Ishikawa (cell line): ENCODE data around the gene ADGRG3.

Source experiments
- EGR1 ChIP-seq: IDR thresholded peaks from 2 replicates; pipeline ENCODE4 v1.6.1; 2012
- EP300 ChIP-seq: IDR thresholded peaks from 2 replicates; pipeline ENCODE4 v1.6.1; 2012; ENCODE audit warnings: borderline replicate concordance
- RAD21 ChIP-seq: IDR thresholded peaks from 2 replicates; pipeline ENCODE4 v1.6.1; 2012; ENCODE audit warnings: low read depth
- TAF1 ChIP-seq: IDR thresholded peaks from 2 replicates; pipeline ENCODE4 v1.6.1; 2012; ENCODE audit warnings: low read depth, mild to moderate bottlenecking
- TCF12 ChIP-seq: IDR thresholded peaks from 2 replicates; pipeline ENCODE4 v1.6.1; 2012; ENCODE audit warnings: low read depth
- TF ChIP-seq, protein P1 (sequence below): IDR thresholded peaks from 2 replicates; pipeline ENCODE4 v1.6.1; 2012
- TF ChIP-seq, protein P2 (sequence below): IDR thresholded peaks from 2 replicates; pipeline ENCODE4 v1.6.1; 2012; ENCODE audit warnings: low read depth, mild to moderate bottlenecking

- TF ChIP-seq TAF1 (no peak), TCF12 (no peak), EGR1 (no peak), RAD21 (no peak), EP300 (no peak)
- TF ChIP-seq, protein P1, sequence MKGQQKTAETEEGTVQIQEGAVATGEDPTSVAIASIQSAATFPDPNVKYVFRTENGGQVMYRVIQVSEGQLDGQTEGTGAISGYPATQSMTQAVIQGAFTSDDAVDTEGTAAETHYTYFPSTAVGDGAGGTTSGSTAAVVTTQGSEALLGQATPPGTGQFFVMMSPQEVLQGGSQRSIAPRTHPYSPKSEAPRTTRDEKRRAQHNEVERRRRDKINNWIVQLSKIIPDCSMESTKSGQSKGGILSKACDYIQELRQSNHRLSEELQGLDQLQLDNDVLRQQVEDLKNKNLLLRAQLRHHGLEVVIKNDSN = no peak
- TF ChIP-seq, protein P2, sequence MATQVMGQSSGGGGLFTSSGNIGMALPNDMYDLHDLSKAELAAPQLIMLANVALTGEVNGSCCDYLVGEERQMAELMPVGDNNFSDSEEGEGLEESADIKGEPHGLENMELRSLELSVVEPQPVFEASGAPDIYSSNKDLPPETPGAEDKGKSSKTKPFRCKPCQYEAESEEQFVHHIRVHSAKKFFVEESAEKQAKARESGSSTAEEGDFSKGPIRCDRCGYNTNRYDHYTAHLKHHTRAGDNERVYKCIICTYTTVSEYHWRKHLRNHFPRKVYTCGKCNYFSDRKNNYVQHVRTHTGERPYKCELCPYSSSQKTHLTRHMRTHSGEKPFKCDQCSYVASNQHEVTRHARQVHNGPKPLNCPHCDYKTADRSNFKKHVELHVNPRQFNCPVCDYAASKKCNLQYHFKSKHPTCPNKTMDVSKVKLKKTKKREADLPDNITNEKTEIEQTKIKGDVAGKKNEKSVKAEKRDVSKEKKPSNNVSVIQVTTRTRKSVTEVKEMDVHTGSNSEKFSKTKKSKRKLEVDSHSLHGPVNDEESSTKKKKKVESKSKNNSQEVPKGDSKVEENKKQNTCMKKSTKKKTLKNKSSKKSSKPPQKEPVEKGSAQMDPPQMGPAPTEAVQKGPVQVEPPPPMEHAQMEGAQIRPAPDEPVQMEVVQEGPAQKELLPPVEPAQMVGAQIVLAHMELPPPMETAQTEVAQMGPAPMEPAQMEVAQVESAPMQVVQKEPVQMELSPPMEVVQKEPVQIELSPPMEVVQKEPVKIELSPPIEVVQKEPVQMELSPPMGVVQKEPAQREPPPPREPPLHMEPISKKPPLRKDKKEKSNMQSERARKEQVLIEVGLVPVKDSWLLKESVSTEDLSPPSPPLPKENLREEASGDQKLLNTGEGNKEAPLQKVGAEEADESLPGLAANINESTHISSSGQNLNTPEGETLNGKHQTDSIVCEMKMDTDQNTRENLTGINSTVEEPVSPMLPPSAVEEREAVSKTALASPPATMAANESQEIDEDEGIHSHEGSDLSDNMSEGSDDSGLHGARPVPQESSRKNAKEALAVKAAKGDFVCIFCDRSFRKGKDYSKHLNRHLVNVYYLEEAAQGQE = no peak
These were observed 16.7 kb downstream of the ADGRG3 start for GRCh38 chr16:57684626-57685358.
